GM12892 (cell line): Measurements from ENCODE around the gene ACOT7.

ENCODE experiments used
- DNase-seq: peaks from one replicate; pipeline ENCODE4 v3.0.0; 2011; ENCODE audit not compliant: insufficient read length
- FAIRE-seq: peaks from 2 replicates; lab custom pipeline; 2011; peaks lifted over from hg19 to GRCh38; lab: Jason Lieb, UNC
- POLR2A ChIP-seq: IDR thresholded peaks from 2 replicates; pipeline ENCODE4 v1.6.1; 2011; ENCODE audit warnings: low read depth, low read length, control low read depth
- POLR2AphosphoS5 ChIP-seq: IDR thresholded peaks from 2 replicates; pipeline ENCODE4 v1.6.1; 2011; ENCODE audit warnings: low read depth, low read length, control low read depth
- TAF1 ChIP-seq: IDR thresholded peaks from 2 replicates; pipeline ENCODE4 v1.6.1; 2011; ENCODE audit warnings: low read depth, mild to moderate bottlenecking, control low read depth, low read length, borderline replicate concordance

Gene ACOT7

GRCh38 chr1:6302568-6302967 lies 91.0 kb downstream of the ACOT7 start:
- FAIRE-seq (no peak), DNase-seq (no peak)
- TF ChIP-seq POLR2AphosphoS5 = no peak
- TF ChIP-seq POLR2A = no peak
- no peak for TF ChIP-seq TAF1

- FAIRE-seq = no peak
Observed at GRCh38 chr1:6301526-6301925, 92.0 kb downstream of the ACOT7 start.

GRCh38 chr1:6300342-6301048 lies 93.1 kb downstream of the ACOT7 start:
- TF ChIP-seq POLR2AphosphoS5 (no peak), TAF1 (no peak), POLR2A (no peak)
- DNase-seq (no peak), FAIRE-seq (no peak)

More at GRCh38 chr1:6301526-6301925, 92.0 kb downstream of the ACOT7 start:
- TF ChIP-seq TAF1 (no peak), POLR2A (no peak), POLR2AphosphoS5 (no peak)
- DNase-seq = no peak

GRCh38 chr1:6299557-6300165 lies 93.9 kb downstream of the ACOT7 start:
- no peak for DNase-seq
- TF ChIP-seq POLR2AphosphoS5 (no peak), TAF1 (no peak), POLR2A (no peak)
- FAIRE-seq = no peak

GRCh38 chr1:6298940-6299465 lies 94.6 kb downstream of the ACOT7 start:
- no peak for FAIRE-seq
- no peak for TF ChIP-seq TAF1
- no peak for DNase-seq

- no peak for FAIRE-seq
Observed at GRCh38 chr1:6298530-6298929, 95.0 kb downstream of the ACOT7 start.

GRCh38 chr1:6295910-6296309 lies 97.7 kb downstream of the ACOT7 start:
- DNase-seq (no peak), FAIRE-seq (no peak)
- TF ChIP-seq POLR2AphosphoS5 (no peak), TAF1 (no peak), POLR2A (no peak)

More at GRCh38 chr1:6298530-6298929, 95.0 kb downstream of the ACOT7 start:
- DNase-seq = no peak
- no peak for TF ChIP-seq TAF1
- TF ChIP-seq POLR2AphosphoS5 = no peak
- no peak for TF ChIP-seq POLR2A

GRCh38 chr1:6294890-6295556 lies 98.5 kb downstream of the ACOT7 start:
- no peak for FAIRE-seq
- TF ChIP-seq TAF1 (no peak), POLR2AphosphoS5 (no peak), POLR2A (no peak)

GRCh38 chr1:6294080-6294889 lies 99.3 kb downstream of the ACOT7 start:
- no peak for TF ChIP-seq POLR2AphosphoS5
- TF ChIP-seq TAF1 = no peak
- TF ChIP-seq POLR2A = no peak
- no peak for FAIRE-seq
- no peak for DNase-seq

More at GRCh38 chr1:6294890-6295556, 98.5 kb downstream of the ACOT7 start:
- no peak for DNase-seq

GRCh38 chr1:6292102-6292501 lies 101.5 kb downstream of the ACOT7 start:
- TF ChIP-seq TAF1 (no peak), POLR2A (no peak), POLR2AphosphoS5 (no peak)
- DNase-seq (no peak), FAIRE-seq (no peak)

- TF ChIP-seq POLR2A = no peak
- no peak for TF ChIP-seq POLR2AphosphoS5
- TF ChIP-seq TAF1 = no peak
- FAIRE-seq (no peak), DNase-seq (no peak)
Observed at GRCh38 chr1:6288665-6289064, 104.9 kb downstream of the ACOT7 start.
